HG02588 (cell line): ENCODE measurements around the gene CPNE5.

Experiments used
- ATAC-seq: cut with Tn5 transposase; IDR thresholded peaks from one replicate; pipeline ENCODE4 v1.9.1; 2021; ENCODE audit warnings: mild to moderate bottlenecking, moderate library complexity; ENCODE audit not compliant: unreplicated experiment

The CPNE5 gene

GRCh38 chr6:36749829-36750489, 89.3 kb downstream of the CPNE5 start:
- ATAC-seq = no peak

DNA sequence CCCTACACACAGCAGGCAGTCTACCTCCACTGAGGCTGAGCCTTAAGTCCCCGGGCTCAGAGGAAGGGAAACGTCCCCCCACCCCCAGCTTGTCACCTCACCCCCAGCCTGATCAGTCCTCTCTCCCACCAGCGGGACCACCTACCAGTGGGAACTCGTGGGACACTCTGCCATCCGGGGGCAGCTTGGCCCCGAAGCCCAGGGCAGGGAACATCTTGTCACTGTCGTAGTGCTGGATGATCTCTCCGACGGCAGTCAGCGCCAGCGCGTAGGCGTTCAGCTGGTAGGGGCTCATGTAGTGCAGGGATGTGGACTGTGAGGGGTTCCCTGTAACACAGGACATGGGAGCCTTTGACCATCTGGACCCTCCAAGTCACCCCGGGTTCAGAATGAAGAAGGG, 93.0 kb downstream of the CPNE5 start:
- no peak for ATAC-seq

DNA sequence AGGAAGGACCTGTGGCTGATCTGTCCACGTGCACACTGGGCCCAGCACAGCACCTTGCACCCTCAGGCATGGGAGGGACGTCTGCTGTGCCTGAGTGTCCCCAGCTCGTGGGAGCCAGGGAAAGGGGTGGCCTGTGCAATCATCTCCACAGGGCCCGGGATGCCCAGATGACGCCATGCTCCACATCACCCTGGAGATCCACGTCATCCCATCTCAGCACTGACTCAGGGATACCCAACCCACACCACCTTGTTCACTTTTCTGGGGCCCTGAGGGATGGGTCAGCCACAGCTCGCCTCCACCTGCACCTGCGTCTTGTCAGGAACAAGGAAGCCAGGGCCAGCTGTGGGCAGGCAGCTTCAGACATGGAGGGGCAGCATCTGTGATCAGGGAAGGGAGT, 93.4 kb downstream of the CPNE5 start:
- no peak for ATAC-seq

DNA sequence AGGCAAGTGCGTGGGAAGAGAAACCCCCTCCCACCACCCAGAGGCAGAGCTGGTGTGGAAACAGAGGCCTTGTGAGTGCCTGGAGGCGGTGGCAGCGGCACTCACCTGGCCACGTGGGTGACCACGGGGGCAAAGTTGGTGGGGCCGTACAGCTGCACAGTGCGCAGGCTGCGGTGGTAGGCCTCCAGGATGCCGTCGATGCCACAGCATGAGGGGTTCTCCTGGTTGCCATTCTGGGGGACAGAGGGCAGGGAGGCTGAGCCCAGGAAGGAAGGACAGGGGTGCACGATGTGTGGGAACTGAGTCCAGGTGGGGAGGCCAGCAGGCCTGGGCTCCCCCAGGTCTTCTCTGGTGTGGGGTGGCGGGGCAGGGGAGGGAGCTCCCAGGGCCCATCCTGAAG, 94.0 kb downstream of the CPNE5 start:
- ATAC-seq = no peak

DNA sequence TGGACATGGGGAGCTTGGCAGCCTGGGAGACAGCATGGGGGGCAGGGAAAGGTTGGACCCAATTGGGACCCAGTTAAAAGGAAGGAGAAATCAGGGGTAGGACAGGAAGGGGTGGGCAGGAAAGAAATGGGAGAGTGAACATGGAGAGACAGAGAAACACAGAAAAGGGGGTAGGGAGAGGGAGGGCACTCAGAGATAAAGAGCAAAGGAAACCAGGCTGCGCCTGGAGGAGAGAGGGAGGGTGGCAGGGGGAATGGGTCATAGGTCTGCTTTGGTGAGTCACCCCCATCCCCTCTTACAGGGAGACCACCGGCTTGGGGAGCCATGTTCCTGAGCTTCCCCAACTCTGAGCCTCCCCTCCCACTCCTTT, 95.0 kb downstream of the CPNE5 start:
- no peak for ATAC-seq

- ATAC-seq = no peak
Observed at GRCh38 chr6:36743538-36744303, 95.5 kb downstream of the CPNE5 start.

DNA sequence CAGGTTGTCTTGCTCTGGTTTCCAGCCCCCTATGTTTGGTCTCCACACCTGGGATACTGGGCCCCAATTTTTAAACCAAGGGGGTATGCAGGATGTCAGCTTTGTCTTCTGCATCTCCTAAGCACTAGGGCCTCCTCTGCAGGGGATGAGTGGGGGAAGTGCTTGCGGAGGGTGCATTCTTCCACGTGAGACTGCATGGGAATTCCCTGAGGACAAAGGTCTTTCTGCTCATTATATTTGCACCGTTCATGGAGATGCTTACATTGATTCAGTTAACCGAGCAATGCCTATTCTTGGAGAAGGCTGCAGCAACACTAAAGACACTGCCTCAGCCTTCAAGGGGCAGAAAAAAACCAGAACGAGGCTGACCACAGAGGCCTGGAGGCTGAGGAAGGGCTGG, 96.2 kb downstream of the CPNE5 start:
- no peak for ATAC-seq

GRCh38 chr6:36742146-36742545, 97.1 kb downstream of the CPNE5 start:
- no peak for ATAC-seq

- no peak for ATAC-seq
Observed at GRCh38 chr6:36740818-36741179, 98.4 kb downstream of the CPNE5 start.

DNA sequence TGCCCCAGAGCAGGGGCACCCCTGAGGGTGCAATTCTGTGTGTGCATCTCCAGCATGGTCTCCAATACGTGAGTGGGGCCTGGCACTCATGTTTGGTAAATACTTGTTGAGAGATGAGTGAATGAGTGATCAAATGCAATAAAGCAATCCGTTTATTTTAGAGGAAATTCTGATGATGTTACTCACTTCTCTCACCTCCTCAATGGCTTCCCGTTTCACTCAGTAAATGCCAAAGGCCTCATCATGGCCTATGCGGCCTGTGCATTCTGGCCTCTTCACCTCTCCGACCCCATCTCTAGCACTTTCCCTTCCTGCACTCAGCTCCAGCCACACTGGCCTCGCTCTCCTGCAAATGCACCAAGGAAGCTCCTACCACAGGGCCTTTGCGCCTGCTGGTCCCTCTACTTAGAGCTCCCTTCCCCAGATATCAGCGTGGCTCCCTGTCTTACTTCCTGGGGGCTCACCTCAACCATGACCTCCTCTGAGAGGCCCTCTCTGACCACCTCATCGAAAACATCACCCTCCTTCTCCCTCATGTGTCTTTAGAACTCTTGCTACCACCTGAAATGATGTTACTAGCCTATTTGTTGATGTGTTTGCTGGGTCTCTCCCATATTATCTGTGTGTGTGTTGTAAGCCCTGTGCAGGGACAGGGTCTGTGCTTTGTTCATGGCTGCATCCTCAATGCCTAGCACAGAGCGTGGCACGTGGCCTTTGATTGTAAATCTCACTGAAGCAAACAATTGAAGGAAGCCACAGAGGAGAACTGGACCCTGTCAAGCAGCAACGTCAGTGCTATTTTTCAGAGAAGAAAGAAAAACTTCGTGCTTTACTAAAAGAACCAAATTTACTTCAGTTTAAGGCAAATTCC, 99.1 kb downstream of the CPNE5 start:
- ATAC-seq = no peak

DNA sequence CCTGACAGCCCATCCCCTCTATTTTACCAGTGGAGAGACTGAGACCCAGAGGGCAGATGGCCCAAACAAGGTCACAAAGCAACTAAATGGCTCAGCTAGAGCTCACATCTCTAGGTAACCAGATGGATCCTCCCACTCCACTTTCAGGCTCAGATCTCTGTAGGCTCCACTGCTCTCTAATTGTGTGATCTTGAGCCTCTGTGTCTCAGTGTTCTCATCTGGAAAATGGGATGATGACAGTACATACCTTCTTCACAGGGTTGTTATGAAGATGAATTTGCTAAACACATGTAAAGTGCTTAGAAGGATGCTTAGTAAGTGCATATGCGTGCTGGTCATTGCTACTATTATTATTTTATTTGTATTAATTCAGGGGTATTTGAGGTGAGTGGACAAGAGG, 101.1 kb downstream of the CPNE5 start:
- ATAC-seq = no peak

DNA sequence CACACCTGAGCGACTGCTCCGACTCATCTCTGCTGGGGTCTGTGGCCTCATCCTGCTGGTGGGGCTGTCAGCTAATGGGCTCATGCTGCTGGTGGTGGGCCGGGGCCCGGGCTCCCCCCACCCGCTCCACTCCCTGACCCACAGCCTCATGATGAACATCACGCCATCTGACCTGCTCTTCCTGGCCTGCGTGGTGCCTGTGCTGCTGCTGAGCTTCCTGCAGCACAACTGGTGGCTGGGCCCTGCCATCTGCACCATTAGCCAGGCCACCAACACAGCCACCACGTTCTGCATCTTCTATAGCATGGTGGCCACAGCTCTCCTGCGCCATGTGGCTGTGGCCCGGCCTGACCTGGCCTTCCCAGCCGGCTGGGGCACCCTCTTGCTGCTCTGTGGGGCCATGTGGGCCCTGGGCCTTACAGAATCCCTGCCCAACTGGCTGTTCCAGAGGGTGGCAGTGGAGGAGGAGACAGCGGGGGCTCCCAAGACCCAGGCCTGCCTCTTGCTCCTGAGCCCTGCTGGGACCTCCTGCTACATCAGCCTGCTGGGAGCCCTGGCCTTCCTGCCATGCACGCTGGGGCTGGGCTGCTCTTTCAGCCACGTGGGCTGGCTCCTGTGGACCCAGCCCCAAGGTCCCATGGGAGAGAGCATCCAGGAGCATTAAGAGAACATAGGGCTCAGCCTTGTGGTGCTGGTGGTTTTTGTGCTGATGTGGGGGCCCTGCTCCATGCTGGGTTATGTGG, 102.0 kb downstream of the CPNE5 start:
- ATAC-seq = no peak

DNA sequence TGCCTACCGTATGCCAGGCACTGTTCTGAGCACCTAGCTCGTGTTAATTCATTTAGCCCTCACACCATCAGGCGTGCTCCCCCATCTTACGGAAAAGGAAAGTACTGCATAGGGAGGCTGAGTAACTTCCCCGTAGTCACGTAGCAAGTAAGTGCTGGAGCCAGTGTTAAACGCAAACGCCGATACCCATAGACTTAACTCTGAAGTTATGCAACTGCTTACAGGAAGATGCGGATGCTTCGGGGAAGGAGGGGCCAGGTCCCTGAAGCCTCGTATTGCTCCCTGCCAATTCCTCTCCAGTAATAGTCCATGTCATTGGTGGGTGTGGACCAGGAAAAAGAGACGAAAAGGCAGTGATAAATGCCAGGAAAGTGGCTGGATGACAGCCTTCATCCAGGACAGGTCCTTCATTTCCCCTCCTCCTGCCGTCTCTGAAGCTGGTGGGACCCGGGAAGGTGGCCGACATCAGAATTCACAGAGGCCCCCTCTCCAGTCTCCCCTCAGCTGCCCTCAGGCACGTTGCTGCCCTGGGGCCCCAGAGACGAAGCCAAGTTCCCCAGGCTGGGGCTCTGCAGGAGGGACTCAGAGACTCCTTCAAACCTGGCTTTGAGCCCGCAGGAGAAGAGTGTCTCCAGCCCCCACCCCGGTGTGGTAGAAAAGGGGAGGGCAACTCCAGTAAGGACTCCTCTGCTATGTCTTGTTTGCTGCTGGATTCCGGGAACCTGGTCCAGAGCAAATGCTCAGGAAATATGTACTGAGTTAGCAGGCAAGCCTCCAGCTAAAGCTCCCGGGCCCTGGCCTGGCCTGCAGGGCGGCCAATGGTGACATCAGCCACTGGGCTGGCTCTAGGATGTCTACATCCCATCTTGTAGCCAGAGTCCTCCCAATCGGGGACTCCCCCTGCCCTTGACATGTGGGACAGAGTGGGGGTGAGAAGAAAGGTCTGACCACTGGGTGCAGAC, 103.9 kb downstream of the CPNE5 start:
- ATAC-seq = no peak

DNA sequence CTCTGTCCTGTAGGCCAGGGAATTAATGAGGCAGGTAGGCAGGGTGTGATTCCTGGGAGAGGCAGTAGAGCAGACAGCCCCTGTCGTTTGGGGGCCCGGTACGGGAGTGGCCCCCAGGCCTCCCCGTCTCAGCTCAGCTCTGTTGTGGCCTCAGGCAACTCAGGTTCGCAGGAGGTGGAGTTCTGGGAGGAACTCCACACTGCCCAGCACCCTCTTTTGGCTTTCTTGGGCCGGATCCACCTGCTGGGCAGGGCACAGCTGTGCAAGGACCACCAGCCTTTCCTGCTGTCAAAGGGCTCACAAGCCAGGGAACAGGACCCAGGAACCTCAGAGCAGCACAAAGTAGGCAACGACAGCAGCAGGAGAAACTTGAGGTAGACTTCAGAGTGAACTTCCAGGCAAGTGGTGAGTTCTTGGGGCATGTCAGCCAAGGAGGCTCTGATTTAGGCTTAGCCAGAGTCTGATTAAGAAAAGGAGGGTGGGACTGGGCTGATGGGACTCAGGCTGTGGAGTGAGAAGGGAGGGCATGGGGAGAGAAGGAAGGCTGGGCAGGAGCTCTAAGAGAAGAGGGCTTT, 104.7 kb downstream of the CPNE5 start:
- no peak for ATAC-seq

GRCh38 chr6:36733300-36733699, 105.9 kb downstream of the CPNE5 start:
- ATAC-seq = no peak

GRCh38 chr6:36731622-36732310, 107.5 kb downstream of the CPNE5 start:
- ATAC-seq = no peak

GRCh38 chr6:36730424-36731380, 108.5 kb downstream of the CPNE5 start:
- ATAC-seq = no peak

- ATAC-seq = no peak
Observed at GRCh38 chr6:36729161-36729524, 110.1 kb downstream of the CPNE5 start.
